Erythroblast (primary cell): ENCODE data around the gene EIF4ENIF1.
"Not testable (repeated sequence)": the region's sequence is repeated elsewhere in the genome, so short reads cannot be mapped to it uniquely, and the experiment has no call there.

Experiments used
- GATA1 ChIP-seq: IDR thresholded peaks from 2 replicates; pipeline ENCODE4 v1.6.1; 2011; ENCODE audit warnings: low read depth, mild to moderate bottlenecking, control low read depth, low read length, moderate library complexity
- POLR2A ChIP-seq: IDR thresholded peaks from 2 replicates; pipeline ENCODE4 v1.6.1; 2011; ENCODE audit warnings: mild to moderate bottlenecking, low read length

DNA sequence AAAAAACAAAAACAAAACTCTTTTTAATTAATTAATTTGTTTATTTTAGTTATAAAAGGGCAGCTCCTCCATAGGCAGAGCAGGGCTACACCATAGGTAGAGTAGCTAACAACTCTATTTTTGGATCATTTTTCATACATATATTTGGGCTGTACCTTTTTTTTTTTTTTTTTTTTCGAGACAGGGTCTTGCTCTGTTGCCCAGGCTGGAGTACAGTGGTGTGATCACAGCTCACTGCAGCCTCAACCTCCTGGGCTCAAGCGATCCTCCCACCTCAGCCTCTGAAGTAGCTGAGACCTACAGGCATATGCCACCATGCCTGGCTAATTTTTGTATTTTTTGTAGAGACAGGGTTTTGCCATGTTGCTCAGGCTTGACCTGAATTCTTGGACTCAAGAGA, 87.3 kb downstream of the EIF4ENIF1 start:
- TF ChIP-seq POLR2A, GATA1: not testable (repeated sequence)
